WTC11 (cell line): ENCODE results near the gene IGHMBP2.

Experiments used
- ATF1 ChIP-seq: sonication (generic); formaldehyde crosslinking; IDR thresholded peaks from 2 replicates; pipeline ENCODE4 v1.8.1; 2023; ENCODE audit warnings: mild to moderate bottlenecking, moderate library complexity, missing genetic modification reagents
- CREB1 ChIP-seq: sonication (generic); formaldehyde crosslinking; IDR thresholded peaks from 2 replicates; pipeline ENCODE4 v1.8.0; 2023; ENCODE audit warnings: mild to moderate bottlenecking, missing genetic modification reagents
- ELF4 ChIP-seq: sonication (generic); formaldehyde crosslinking; IDR thresholded peaks from 2 replicates; pipeline ENCODE4 v1.8.1; 2022; ENCODE audit warnings: low read depth, mild to moderate bottlenecking, moderate library complexity, missing genetic modification reagents
- ESRRA ChIP-seq: sonication (generic); formaldehyde crosslinking; IDR thresholded peaks from 2 replicates; pipeline ENCODE4 v1.8.1; 2022; ENCODE audit warnings: mild to moderate bottlenecking, missing genetic modification reagents, borderline replicate concordance
- JAZF1 ChIP-seq: fragments of 250-450 bp; sonication (Bioruptor Pico); IDR thresholded peaks from 2 replicates; pipeline ENCODE4 v1.9.0; 2021; ENCODE audit warnings: moderate library complexity, mild to moderate bottlenecking, inconsistent platforms
- NR3C1 ChIP-seq: sonication (generic); formaldehyde crosslinking; conservative IDR thresholded peaks from 2 replicates; pipeline ENCODE4 v1.8.1; 2023; ENCODE audit warnings: low read depth, mild to moderate bottlenecking, missing genetic modification reagents
- ZNF232 ChIP-seq: sonication (generic); formaldehyde crosslinking; IDR thresholded peaks from 2 replicates; pipeline ENCODE4 v1.8.0; 2022; ENCODE audit warnings: mild to moderate bottlenecking, missing genetic modification reagents
- ZNF263 ChIP-seq: sonication (generic); formaldehyde crosslinking; IDR thresholded peaks from 2 replicates; pipeline ENCODE4 v1.8.1; 2022; ENCODE audit warnings: low read depth, mild to moderate bottlenecking, moderate library complexity, missing genetic modification reagents
- TF ChIP-seq, protein P1 (sequence below): fragments of 200-600 bp; IDR thresholded peaks from 2 replicates; pipeline ENCODE4 v1.8.0; 2022; ENCODE audit warnings: antibody characterized with exemption
- TF ChIP-seq, protein P2 (sequence below): sonication (generic); formaldehyde crosslinking; IDR thresholded peaks from 2 replicates; pipeline ENCODE4 v1.8.1; 2022; ENCODE audit warnings: mild to moderate bottlenecking, missing genetic modification reagents, moderate library complexity, borderline replicate concordance
- TF ChIP-seq, protein P3 (sequence below): sonication (generic); formaldehyde crosslinking; IDR thresholded peaks from 2 replicates; pipeline ENCODE4 v1.8.1; 2022; ENCODE audit warnings: low read depth, missing genetic modification reagents, borderline replicate concordance
- TF ChIP-seq, protein P4 (sequence below): sonication (generic); formaldehyde crosslinking; IDR thresholded peaks from 2 replicates; pipeline ENCODE4 v1.8.0; 2022; ENCODE audit warnings: mild to moderate bottlenecking, missing genetic modification reagents

DNA sequence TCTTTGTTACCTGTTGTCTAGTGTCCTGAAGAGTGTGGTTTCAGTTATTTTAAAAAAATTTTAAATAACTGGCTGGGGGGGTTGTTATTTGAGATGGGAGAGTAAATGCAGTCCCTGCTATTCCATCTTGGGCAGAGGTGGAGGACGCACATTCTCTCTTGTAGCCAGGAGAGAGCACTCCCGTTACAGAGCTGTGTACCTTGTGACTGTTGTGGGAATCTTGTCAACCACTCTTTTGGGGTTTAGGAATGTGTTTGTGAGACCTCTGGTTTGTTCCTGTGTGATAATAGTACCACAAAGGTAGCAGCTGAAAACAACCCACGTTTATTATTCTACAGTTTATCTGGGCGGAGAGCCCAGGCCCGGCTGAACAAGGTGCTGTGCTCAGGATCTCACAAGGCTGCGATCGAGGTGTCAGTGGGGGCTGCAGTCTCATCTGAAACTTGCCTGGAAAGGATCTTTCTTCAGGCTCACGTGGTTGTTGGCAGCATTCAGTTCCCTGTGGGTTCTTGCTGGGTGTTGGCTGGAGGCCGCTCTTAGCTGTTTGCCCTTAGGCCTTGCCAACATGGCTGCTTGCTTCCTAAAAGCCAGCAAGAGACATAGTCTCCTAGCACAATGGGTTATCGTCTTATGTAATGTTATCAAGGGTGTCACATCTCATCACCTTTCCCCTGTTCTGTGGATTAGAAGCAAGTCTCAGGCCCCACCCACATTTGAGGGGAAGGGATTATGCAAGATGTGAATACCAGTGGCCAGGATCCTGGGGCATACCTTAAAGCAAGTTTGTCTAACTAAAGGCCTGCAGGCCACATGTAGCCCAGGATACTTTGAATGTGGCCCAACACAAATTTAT, 20.6 kb downstream of the IGHMBP2 start:
- TF ChIP-seq, protein P1, sequence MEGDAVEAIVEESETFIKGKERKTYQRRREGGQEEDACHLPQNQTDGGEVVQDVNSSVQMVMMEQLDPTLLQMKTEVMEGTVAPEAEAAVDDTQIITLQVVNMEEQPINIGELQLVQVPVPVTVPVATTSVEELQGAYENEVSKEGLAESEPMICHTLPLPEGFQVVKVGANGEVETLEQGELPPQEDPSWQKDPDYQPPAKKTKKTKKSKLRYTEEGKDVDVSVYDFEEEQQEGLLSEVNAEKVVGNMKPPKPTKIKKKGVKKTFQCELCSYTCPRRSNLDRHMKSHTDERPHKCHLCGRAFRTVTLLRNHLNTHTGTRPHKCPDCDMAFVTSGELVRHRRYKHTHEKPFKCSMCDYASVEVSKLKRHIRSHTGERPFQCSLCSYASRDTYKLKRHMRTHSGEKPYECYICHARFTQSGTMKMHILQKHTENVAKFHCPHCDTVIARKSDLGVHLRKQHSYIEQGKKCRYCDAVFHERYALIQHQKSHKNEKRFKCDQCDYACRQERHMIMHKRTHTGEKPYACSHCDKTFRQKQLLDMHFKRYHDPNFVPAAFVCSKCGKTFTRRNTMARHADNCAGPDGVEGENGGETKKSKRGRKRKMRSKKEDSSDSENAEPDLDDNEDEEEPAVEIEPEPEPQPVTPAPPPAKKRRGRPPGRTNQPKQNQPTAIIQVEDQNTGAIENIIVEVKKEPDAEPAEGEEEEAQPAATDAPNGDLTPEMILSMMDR: no peak
- TF ChIP-seq ESRRA (CRISPR knock-in tag) (no peak), CREB1 (no peak), ATF1 (CRISPR knock-in tag) (no peak), ZNF263 (CRISPR knock-in tag) (no peak), JAZF1 (CRISPR knock-in tag) (no peak), ELF4 (CRISPR knock-in tag) (no peak), NR3C1 (CRISPR knock-in tag) (no peak), ZNF232 (no peak)
- TF ChIP-seq, protein P2, sequence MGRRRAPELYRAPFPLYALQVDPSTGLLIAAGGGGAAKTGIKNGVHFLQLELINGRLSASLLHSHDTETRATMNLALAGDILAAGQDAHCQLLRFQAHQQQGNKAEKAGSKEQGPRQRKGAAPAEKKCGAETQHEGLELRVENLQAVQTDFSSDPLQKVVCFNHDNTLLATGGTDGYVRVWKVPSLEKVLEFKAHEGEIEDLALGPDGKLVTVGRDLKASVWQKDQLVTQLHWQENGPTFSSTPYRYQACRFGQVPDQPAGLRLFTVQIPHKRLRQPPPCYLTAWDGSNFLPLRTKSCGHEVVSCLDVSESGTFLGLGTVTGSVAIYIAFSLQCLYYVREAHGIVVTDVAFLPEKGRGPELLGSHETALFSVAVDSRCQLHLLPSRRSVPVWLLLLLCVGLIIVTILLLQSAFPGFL (CRISPR knock-in tag): no peak
- TF ChIP-seq, protein P3, sequence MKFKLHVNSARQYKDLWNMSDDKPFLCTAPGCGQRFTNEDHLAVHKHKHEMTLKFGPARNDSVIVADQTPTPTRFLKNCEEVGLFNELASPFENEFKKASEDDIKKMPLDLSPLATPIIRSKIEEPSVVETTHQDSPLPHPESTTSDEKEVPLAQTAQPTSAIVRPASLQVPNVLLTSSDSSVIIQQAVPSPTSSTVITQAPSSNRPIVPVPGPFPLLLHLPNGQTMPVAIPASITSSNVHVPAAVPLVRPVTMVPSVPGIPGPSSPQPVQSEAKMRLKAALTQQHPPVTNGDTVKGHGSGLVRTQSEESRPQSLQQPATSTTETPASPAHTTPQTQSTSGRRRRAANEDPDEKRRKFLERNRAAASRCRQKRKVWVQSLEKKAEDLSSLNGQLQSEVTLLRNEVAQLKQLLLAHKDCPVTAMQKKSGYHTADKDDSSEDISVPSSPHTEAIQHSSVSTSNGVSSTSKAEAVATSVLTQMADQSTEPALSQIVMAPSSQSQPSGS: no peak
- TF ChIP-seq, protein P4, sequence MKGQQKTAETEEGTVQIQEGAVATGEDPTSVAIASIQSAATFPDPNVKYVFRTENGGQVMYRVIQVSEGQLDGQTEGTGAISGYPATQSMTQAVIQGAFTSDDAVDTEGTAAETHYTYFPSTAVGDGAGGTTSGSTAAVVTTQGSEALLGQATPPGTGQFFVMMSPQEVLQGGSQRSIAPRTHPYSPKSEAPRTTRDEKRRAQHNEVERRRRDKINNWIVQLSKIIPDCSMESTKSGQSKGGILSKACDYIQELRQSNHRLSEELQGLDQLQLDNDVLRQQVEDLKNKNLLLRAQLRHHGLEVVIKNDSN (CRISPR knock-in tag): no peak
